NCI-H446 treated with DMSO at 0.1 percent for 48 hours (cell line): Measurements from ENCODE around the gene MAPK8IP2.
"Not testable (repeated sequence)": the region's sequence is repeated elsewhere in the genome, so short reads cannot be mapped to it uniquely, and the experiment has no call there.

Source experiments
- DNase-seq: peaks from one replicate; lab custom pipeline; 2025; lab: John Stamatoyannopoulos, UW

The MAPK8IP2 gene

DNA sequence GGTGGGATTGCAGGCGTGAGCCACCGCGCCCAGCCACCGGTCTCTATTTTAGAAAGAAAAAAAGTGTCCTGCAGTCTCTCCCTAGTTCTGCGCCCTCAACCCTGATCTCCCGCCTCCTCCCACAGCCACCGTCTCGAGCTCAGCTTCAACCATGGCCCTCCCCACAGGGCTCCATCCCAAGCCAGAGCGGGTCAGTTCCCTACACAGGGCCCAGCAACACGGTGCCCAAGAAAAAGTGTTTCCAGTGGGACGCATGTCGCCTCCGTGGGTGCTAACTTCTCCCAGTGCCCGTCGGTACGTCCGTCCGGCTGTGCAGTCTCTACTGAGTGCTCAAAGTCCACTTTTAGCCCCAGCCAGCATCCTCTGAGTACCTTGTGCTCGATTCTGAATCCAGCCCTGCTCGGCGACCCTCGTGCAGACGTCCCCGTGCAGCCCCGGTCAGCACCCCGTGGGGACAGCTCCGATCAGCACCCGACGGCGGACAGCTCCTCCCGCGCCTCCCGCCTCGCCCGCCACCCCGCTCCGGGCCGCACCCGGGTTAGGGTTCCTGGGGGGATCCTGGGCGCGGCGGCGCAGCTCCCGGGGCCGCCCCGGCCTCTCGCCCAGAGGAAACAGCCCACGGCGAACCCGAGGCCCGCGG, 657 bp upstream of the MAPK8IP2 start:
- no peak for DNase-seq

- DNase-seq: no peak
Observed at GRCh38 chr22:50600967-50601668, 525 bp downstream of the MAPK8IP2 start.

GRCh38 chr22:50601669-50602337, 1.2 kb downstream of the MAPK8IP2 start:
- no peak for DNase-seq

DNA sequence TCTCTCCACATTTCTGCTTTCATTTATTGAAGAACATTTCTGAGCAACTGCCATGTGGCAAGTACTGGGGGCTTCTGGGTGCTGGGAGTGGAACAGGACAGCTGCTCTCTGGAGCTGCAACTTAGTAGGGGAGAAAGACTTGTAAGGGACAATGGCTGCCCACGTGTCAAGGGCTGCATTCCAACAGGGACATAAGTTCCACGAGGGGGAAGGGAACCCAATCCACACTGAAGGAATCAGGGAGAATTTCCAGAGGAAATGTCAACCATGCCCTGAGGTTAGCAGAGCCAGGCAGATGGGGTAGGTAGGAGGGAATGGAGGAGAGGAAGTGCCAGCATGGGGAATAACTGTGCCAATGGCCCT, 1.7 kb downstream of the MAPK8IP2 start:
- no peak for DNase-seq

DNA sequence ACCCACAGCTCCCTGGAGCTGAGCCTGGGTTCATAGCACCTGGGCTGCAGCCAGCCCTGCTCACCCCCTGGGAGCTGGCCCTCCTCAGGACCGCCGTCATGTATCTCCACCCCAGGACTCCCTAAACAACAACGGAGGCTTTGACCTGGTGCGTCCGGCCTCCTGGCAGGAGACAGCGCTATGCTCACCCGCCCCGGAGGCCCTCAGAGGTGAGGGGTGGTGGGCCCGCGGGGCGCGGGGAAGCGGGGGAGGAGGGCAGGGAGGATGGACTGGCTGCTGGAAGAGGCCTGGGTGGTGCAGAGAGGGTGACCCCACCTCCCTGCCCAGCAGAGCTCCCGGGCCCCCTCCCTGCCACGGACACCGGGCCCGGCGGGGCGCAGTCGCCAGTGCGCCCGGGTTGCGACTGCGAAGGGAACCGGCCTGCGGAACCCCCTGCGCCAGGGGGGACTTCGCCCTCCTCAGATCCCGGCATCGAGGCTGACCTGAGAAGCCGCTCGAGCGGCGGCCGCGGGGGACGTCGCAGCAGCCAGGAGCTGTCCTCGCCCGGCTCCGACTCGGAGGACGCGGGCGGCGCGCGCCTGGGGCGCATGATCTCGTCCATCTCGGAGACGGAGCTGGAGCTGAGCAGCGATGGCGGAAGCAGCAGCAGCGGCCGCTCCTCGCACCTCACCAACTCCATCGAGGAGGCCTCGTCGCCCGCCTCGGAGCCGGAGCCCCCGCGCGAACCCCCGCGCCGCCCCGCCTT, 3.1 kb downstream of the MAPK8IP2 start:
- DNase-seq: no peak

GRCh38 chr22:50604256-50605001, 3.8 kb downstream of the MAPK8IP2 start:
- DNase-seq: no peak

- DNase-seq: no peak
Observed at GRCh38 chr22:50605002-50605612, 4.5 kb downstream of the MAPK8IP2 start.

- no peak for DNase-seq
Observed at GRCh38 chr22:50605613-50606074, 5.1 kb downstream of the MAPK8IP2 start.

GRCh38 chr22:50606165-50606945, 5.8 kb downstream of the MAPK8IP2 start:
- no peak for DNase-seq

DNA sequence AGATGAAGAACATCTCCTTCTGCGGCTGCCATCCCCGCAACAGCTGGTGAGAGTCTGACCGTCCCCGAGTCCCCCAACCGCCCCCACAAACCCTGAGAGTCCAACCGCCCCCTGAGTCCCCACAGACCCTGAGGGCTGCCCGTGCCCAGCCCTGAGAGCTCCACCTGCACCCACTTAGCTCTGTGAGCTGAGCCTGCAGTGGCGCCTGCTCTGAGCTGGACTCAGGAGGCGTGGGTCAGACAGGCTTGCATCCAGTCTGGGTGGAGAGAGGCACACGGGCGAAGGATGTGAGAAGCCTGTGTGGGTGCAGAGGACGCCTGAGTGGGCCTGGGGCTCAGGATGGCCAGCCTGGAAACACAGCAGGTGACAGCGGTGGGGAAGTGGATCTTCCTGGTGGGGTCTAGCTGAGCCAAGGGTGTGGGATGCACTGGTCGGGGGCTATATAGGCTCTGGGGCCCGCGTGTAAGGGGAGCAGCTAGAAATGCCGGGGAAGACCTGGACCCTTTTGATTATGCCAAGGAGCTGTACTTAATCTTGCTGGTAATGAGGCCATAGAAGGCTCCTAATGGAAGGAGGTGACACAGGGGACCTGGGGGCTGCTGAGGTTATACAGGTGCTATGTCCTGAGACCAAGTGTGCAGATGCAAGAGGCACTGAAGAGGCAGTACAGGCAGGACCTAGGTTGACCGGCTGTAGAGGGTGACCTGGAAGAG, 6.5 kb downstream of the MAPK8IP2 start:
- DNase-seq: no peak

GRCh38 chr22:50607659-50608020, 7.0 kb downstream of the MAPK8IP2 start:
- DNase-seq: no peak

- not testable (repeated sequence) for DNase-seq
Observed at GRCh38 chr22:50608058-50608840, 7.7 kb downstream of the MAPK8IP2 start.

- DNase-seq: no peak
Observed at GRCh38 chr22:50608996-50609395, 8.4 kb downstream of the MAPK8IP2 start.

- DNase-seq: no peak
Observed at GRCh38 chr22:50609599-50609998, 9.0 kb downstream of the MAPK8IP2 start.

- DNase-seq: no peak
Observed at GRCh38 chr22:50610041-50610451, 9.5 kb downstream of the MAPK8IP2 start.

- no peak for DNase-seq
Observed at GRCh38 chr22:50610581-50610980, 10.0 kb downstream of the MAPK8IP2 start.

DNA sequence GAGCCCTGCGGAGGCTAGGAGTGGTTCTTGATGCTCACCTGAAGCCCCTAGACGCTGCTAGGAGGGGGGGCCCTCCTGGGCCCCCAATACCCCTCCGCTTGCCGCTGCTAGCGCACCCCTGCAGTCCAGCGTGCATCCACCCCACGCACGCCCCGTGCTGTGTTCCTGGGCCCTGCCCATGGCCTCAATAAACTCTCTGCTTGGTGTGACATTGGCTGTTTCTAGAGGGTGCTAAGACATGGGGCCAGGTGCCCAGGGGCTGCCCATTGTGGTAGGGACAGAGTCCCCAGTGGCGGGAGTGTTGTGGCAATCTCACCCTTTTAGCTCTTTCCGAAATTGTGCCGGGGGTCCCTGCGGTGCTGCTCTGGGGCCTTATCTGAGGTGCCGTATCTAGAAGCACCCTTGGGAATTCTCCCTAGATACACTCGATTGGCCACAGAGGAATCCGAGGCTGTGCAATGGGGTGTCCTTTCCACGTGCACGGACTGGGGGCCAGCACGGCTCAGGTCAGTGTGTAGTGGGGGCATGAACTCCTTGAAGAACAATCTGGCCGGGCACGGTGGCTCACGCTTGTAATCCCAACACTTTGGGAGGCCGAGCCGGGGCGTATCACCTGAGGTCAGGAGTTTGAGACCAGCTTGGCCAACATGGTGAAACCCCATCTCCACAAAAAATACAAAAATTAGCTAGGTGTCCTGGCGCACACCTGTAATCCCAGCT, 10.9 kb downstream of the MAPK8IP2 start:
- DNase-seq: no peak

DNA sequence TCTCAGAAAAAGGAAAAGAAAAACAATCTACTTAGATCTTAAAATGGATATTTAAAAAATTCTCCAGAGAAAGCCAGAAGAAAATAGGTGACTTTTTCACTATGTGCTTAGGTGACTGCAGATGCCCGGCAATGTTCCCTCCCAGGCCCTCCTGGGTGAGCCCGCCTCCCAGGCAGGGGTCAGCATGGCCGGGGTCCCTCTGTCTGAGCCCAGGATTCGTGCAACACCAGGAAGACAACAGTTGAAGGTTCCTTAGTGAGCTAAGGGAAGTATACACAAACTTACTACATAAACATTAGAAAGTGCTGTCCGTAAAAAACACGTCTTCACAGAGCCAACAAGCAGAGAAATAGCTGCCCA, 11.6 kb downstream of the MAPK8IP2 start:
- DNase-seq: no peak
